Lower leg skin (tissue), 4 donors: ENCODE results near the gene FST. TPM values are rescaled to one million over a fixed set of nuclear protein-coding genes. Genes with fewer than 3 reads are reported as not detected.

Experiments
- DNase-seq, 2 donors: peaks; one replicate each; pipeline ENCODE4 v3.0.0-alpha.2; 2019; ENCODE audit warnings: low spot score in 2 of 2
- H3K4me3 ChIP-seq: fragments of 200-600 bp; sonication (generic); 2 replicates; pipeline ENCODE4 v1.5.1; 2017; ENCODE audit warnings: mild to moderate bottlenecking, low read depth; ENCODE audit not compliant: poor library complexity, severe bottlenecking
- POLR2A ChIP-seq, 2 donors: fragments of 450-650 bp; IDR thresholded peaks; one replicate each; pipeline ENCODE4 v1.6.1; 2016 to 2017; ENCODE audit warnings: antibody characterized with exemption in 2 of 2, mild to moderate bottlenecking in 1 of 2, moderate library complexity in 1 of 2
- whole genome bisulfite sequencing, 2 donors: methylation state at CpG; one replicate each; pipeline ENCODE4 v1.1.5; 2018; 5-methylcytosine and 5-hydroxymethylcytosine counted together
- intact Hi-C: fragments of 100-400 bp; cut with DNase I; formaldehyde crosslinking; loops from one replicate; pipeline ENCODE4 v1.15.0; 2023; ENCODE audit warnings: low total_unique reads
- total RNA-seq, 4 donors: library from RNA; depleted of rRNA; stranded (reverse); fragments of >200 nt; gene quantifications; one replicate each; pipeline ENCODE4 v1.1.0, GENCODE V29; 2016
- TF ChIP-seq, protein P1 (sequence below), 3 donors: fragments of 450-650 bp; IDR thresholded peaks; one replicate each; pipeline ENCODE4 v1.5.1; 2016; ENCODE audit warnings: antibody characterized with exemption in 3 of 3, mild to moderate bottlenecking in 3 of 3, moderate library complexity in 2 of 3

FST gene
- total RNA-seq, 4 donors from 2014 or later, result 6.1 to 14.0 (median 8.7) TPM

DNA sequence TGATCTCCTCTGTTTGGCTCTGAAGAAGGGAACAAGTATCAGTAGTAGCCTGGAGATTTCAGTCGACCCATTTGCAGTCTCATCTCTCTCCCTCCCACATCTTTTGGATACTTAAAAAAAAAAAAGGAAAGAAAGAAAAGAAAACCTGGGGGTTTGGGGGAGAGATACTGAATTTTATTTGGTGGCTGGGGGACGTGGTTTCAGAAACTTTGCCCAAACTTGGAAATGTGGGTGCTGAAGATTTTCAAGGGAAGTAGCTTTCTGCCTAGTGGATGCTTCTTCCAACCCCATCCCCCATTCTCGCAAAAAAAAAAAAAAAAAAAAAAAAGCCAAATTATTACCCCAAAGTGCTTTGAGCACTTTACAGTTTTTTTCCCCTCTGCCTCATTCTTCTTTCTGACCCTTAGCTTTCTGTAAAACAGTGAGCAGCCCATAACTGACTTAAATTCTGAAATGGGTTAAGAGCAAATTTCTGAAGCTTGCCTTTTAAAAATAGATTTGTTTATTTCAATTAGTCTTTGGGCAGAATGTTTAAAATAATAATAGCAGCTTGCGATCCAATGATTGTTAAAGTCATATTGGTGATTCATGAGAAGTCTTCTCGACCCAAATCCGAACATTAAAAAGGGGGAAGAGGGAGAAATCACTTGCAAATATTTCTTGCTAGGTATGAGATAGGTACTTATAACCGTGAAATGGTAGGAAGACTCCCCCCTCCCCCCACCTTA, 894 bp downstream of the FST start:
- DNase-seq, result no peak
- intact Hi-C loops, result loop anchor here (5.0 kb wide), 1 partner anchor 741 kb away; no protein-coding TSS in a partner anchor
- TF ChIP-seq, protein P1, sequence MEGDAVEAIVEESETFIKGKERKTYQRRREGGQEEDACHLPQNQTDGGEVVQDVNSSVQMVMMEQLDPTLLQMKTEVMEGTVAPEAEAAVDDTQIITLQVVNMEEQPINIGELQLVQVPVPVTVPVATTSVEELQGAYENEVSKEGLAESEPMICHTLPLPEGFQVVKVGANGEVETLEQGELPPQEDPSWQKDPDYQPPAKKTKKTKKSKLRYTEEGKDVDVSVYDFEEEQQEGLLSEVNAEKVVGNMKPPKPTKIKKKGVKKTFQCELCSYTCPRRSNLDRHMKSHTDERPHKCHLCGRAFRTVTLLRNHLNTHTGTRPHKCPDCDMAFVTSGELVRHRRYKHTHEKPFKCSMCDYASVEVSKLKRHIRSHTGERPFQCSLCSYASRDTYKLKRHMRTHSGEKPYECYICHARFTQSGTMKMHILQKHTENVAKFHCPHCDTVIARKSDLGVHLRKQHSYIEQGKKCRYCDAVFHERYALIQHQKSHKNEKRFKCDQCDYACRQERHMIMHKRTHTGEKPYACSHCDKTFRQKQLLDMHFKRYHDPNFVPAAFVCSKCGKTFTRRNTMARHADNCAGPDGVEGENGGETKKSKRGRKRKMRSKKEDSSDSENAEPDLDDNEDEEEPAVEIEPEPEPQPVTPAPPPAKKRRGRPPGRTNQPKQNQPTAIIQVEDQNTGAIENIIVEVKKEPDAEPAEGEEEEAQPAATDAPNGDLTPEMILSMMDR (IDR thresholded peaks at IDR 0.05), result no peak
- no peak for TF ChIP-seq POLR2A (IDR thresholded peaks at IDR 0.05)
- peak overlapping the region; percentile 58 for H3K4me3 ChIP-seq
- 1 to 2% methylated on average over 7 of the region's 7 CpGs for WGBS, 2 donors

DNA sequence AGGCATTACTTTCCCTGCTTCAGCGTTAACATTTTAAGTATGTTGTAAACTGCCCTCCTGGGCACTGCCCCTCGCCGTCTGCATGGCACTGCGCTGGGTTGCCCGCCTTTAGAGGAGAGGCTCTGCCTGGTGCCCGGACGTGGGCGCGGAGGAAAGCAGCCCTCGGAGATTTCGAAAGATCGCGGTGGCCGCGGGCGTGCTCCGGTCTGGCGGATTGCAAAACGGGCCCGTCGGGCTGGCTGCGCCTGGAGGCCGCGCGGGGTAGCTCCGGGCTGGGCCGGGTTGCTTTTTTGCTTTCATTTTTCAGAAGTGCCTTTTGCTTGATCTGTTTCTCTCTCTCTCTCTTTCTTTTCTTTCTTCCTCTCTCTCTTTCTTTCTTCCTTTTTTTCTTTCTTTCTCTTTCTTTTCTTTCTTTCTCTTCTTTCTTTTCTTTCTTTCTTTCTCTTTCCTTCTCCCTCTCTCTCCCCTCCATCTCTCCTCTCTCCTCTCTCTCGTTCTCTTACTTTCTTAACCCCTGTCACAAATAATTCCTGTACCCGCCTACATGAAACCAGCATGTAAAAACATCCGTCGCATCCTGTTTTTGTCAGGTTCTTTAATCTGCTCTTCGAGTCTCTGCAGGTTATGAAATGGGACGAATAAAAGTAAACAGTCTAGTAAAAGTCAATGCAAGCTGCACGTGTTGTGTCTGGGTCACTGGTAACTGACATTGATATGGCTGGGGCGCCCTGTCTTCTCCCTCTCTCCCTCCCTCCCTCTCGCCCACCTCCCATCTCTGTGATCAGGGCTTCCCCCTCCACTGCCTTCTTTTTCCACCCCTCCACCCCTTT, 1.7 kb downstream of the FST start:
- intact Hi-C loops, result loop anchor here (5.0 kb wide), 1 partner anchor 740 kb away; no protein-coding TSS in a partner anchor
- TF ChIP-seq POLR2A (IDR thresholded peaks at IDR 0.05), result no peak
- TF ChIP-seq, protein P1 (IDR thresholded peaks at IDR 0.05), result no peak
- H3K4me3 ChIP-seq, result peak overlapping the region; percentile 31
- 1% methylated on average over 36 of the region's 36 CpGs for WGBS, 2 donors
- peak; percentile 74 to 96 for DNase-seq

DNA sequence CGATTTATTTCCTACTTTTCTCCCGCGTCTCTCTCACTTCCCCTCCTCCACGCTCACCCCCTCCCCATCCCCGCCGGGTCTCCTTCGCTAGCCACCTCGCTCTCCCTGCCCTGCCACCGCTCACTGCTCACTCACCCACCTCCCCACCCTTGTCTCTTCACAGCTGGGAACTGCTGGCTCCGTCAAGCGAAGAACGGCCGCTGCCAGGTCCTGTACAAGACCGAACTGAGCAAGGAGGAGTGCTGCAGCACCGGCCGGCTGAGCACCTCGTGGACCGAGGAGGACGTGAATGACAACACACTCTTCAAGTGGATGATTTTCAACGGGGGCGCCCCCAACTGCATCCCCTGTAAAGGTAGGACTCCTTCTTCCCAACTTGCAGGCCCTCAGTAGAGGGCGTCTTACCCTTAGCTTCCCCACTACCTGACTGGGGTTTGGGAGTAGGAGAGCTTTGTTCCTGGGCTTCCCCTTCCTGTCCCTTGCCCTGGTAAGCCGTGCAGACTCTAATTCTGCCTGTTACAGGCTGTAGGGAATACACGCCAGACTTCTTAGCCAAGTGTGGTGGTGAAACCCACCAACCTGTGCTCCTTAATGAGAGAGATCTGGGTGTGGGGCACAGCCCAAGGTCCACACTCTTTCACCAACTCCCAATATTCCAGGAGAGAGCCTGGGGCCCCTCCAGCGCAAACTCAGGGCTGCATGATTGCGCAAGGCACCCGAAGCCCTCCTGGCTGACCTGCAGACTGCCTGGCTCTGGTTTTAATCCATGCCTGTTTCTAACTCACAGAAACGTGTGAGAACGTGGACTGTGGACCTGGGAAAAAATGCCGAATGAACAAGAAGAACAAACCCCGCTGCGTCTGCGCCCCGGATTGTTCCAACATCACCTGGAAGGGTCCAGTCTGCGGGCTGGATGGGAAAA, 2.5 kb downstream of the FST start:
- WGBS, 2 donors, result 30 to 39% methylated on average over 35 of the region's 35 CpGs
- intact Hi-C loops, result loop anchor here (5.0 kb wide), 1 partner anchor 739 kb away; no protein-coding TSS in a partner anchor
- TF ChIP-seq POLR2A (IDR thresholded peaks at IDR 0.05), result no peak
- TF ChIP-seq, protein P1 (IDR thresholded peaks at IDR 0.05), result no peak
- H3K4me3 ChIP-seq, result peak overlapping the region; percentile 31
- DNase-seq, result peak in 1 of 2 donors; percentile 87

DNA sequence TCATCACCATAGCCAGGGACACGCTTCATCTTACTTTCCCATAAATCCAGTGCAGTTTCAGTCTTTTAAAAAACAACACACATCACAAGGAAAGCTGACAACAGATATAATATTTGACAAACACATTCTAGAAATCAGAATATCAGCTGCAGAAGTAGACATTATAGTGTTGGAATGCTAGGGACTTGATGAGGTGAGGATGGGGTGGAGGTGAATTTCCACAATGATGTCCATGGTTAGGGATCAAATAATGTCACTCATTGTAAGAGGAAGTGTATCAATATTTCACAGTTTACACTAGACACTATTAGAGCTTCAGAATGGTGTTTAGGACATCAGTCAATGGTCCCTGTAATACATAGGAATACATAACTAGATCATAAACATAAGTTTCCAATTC, 7.0 kb downstream of the FST start:
- no peak overlapping the region for H3K4me3 ChIP-seq
- 86 to 91% methylated on average over 1 of the region's 1 CpG for WGBS, 2 donors
- intact Hi-C loops, result no loop called here
- TF ChIP-seq POLR2A (IDR thresholded peaks at IDR 0.05), result no peak
- TF ChIP-seq, protein P1 (IDR thresholded peaks at IDR 0.05), result no peak
- DNase-seq, result no peak

DNA sequence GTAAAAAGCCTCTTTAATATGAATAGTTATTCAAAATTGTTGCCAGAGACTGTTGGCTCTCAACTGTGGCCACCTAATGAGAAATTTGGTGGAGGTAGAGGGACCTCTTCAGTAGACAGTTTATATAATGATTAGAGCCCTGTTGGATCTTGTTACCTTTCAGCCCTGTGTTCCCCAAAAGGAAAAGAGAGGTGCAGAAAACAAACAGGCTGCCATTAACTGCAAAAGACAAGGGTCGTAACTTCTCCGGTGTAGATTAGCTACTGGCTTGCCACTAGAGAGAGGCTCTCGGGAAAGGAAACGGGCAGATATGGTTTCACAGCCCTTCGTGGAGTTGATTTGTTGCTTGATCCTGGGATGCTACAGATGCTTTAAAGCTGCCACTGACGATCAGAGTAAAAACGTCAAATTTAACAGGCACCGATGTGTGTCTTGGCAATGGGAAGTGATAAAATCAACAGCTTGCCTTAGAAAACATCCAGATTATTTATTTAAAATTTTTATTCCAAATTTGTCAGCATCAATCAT, 7.8 kb downstream of the FST start:
- TF ChIP-seq, protein P1 (IDR thresholded peaks at IDR 0.05), result no peak
- TF ChIP-seq POLR2A (IDR thresholded peaks at IDR 0.05), result no peak
- no peak overlapping the region for H3K4me3 ChIP-seq
- intact Hi-C loops, result no loop called here
- WGBS, 2 donors, result 60 to 69% methylated on average over 8 of the region's 8 CpGs
- no peak for DNase-seq
